ENCODE results near the gene KCNK15. TPM values are rescaled to one million over a fixed set of nuclear protein-coding genes. Genes with fewer than 3 reads are reported as not detected.

The KCNK15 gene
- total RNA-seq, 4 donors from 2014 or later, result 0.26 to 4.4 (median 2.0) TPM

DNA sequence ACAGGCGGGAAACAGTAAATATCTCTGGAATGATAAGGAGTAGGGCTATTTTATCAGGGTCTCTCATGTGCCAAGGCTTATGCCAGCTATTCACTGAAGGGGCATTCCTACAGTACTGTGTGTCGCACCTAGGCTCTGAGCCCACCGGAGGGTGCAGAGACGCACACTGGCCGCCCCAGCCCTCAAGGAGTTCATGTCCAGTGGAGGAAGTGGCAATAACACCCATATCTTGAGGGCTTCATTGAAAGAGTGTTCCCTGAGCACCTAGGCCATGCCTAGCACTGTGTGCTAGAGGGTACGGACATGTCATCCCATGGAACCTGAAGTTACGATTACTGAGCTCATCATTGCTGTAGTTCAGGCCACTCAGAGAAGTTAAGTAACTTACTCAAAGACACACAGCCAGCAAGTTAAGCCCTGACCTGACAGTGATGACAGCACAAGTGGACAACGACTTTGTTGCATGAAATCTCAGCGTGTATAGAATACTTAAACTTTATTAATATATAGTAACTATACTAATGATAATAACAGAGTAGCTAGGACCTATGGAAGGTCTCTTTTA is 21.8 kb upstream of the KCNK15 start:
- Histone ChIP-seq H3K4me3 (no peak overlapping the region), H3K4me1 (peaks cover 0 to 4% of the 10 kb centered on the region in 2 donors), H3K9me3 (no peaks in the 10 kb centered on the region), H3K36me3 (no peaks in the 10 kb centered on the region), H3K27ac (no peak overlapping the region), H3K27me3 (no peaks in the 10 kb centered on the region)
- TF ChIP-seq POLR2A (IDR thresholded peaks at IDR 0.05), result no peak
- TF ChIP-seq, protein P1, sequence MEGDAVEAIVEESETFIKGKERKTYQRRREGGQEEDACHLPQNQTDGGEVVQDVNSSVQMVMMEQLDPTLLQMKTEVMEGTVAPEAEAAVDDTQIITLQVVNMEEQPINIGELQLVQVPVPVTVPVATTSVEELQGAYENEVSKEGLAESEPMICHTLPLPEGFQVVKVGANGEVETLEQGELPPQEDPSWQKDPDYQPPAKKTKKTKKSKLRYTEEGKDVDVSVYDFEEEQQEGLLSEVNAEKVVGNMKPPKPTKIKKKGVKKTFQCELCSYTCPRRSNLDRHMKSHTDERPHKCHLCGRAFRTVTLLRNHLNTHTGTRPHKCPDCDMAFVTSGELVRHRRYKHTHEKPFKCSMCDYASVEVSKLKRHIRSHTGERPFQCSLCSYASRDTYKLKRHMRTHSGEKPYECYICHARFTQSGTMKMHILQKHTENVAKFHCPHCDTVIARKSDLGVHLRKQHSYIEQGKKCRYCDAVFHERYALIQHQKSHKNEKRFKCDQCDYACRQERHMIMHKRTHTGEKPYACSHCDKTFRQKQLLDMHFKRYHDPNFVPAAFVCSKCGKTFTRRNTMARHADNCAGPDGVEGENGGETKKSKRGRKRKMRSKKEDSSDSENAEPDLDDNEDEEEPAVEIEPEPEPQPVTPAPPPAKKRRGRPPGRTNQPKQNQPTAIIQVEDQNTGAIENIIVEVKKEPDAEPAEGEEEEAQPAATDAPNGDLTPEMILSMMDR (IDR thresholded peaks at IDR 0.05), result no peak
- intact Hi-C loops (cut with DNase I; ENCODE audit: low total_unique reads), result no loop called here
- DNase-seq, result no peak

DNA sequence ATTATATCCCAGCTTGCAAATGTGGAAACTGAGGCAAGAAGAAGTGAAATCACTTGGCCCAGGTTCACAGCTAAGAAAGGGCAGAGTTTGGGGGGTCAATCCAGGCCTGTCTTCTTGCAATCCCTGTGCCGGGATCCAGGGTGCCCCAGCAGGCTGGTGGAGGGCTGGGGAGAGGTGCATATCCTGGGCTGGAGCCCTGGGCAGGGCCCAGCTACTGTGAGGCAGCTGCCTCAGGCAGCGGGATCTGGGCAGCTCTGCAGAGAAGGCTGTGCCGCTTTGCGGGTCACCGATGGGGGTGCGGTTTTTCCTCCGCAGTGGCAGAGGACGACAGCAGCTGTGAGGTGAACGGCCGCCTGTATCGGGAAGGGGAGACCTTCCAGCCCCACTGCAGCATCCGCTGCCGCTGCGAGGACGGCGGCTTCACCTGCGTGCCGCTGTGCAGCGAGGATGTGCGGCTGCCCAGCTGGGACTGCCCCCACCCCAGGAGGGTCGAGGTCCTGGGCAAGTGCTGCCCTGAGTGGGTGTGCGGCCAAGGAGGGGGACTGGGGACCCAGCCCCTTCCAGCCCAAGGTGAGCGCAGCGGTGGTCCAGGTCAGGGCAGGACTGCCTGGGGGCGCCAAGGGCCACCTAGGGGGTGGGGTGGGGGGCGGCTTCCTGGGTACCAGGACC is 21.1 kb upstream of the KCNK15 start:
- intact Hi-C loops (cut with DNase I; ENCODE audit: low total_unique reads), result no loop called here
- H3K27me3 ChIP-seq, result no peaks in the 10 kb centered on the region
- no peak for DNase-seq
- peaks cover 0 to 4% of the 10 kb centered on the region in 2 donors for H3K4me1 ChIP-seq
- H3K4me3 ChIP-seq, result no peak overlapping the region
- TF ChIP-seq, protein P1 (IDR thresholded peaks at IDR 0.05), result no peak
- no peak for TF ChIP-seq POLR2A (IDR thresholded peaks at IDR 0.05)
- H3K36me3 ChIP-seq, result no peaks in the 10 kb centered on the region
- no peak overlapping the region for H3K27ac ChIP-seq
- no peaks in the 10 kb centered on the region for H3K9me3 ChIP-seq

DNA sequence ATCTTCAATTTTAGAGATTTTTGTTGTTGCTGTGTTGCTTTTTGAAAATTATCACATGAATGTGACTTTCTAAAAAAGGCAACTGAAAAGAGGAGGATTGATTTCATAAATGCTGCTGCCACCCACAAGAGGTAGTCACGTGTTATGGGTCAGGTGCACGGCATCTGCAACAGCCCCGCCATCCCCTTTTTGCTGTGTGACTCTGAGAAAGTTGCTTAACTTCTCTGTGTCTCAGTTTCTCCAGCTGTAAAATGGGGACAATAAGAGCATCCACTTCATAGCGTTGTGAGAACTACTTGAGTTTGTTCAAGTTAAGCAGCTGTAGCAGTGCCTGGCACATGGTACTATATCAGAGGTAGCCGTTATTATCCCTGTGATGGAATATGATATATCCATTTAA is 19.8 kb upstream of the KCNK15 start:
- Histone ChIP-seq H3K27ac (no peak overlapping the region), H3K27me3 (no peaks in the 10 kb centered on the region), H3K4me1 (peaks cover 0 to under 1% of the 10 kb centered on the region in 2 donors), H3K9me3 (no peaks in the 10 kb centered on the region), H3K4me3 (no peak overlapping the region), H3K36me3 (no peaks in the 10 kb centered on the region)
- intact Hi-C loops (cut with DNase I; ENCODE audit: low total_unique reads), result no loop called here
- DNase-seq, result no peak
- no peak for TF ChIP-seq POLR2A (IDR thresholded peaks at IDR 0.05)
- TF ChIP-seq, protein P1 (IDR thresholded peaks at IDR 0.05), result no peak

DNA sequence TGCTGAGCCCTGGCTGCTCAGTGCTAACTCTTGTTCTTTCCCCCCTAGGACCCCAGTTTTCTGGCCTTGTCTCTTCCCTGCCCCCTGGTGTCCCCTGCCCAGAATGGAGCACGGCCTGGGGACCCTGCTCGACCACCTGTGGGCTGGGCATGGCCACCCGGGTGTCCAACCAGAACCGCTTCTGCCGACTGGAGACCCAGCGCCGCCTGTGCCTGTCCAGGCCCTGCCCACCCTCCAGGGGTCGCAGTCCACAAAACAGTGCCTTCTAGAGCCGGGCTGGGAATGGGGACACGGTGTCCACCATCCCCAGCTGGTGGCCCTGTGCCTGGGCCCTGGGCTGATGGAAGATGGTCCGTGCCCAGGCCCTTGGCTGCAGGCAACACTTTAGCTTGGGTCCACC is 18.6 kb upstream of the KCNK15 start:
- intact Hi-C loops (cut with DNase I; ENCODE audit: low total_unique reads), result no loop called here
- no peak for DNase-seq
- H3K9me3 ChIP-seq, result no peaks in the 10 kb centered on the region
- no peaks in the 10 kb centered on the region for H3K27me3 ChIP-seq
- H3K4me3 ChIP-seq, result no peak overlapping the region
- no peaks in the 10 kb centered on the region for H3K36me3 ChIP-seq
- H3K4me1 ChIP-seq, result no peaks in the 10 kb centered on the region
- TF ChIP-seq POLR2A (IDR thresholded peaks at IDR 0.05), result no peak
- TF ChIP-seq, protein P1 (IDR thresholded peaks at IDR 0.05), result no peak
- no peak overlapping the region for H3K27ac ChIP-seq

DNA sequence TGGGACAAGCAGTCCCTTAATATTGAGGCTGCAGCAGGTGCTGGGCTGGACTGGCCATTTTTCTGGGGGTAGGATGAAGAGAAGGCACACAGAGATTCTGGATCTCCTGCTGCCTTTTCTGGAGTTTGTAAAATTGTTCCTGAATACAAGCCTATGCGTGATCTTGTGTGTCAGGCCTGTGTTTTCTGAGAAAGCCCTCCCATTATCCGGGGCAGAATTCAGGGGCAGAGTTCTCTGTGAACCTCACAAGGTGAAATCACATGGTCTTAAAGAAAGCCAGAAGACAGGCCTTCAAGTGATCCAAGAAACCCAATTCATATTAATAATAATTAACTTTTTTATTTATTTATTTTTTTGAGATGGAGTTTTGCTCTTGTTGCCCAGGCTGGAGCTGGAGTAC is 18.0 kb upstream of the KCNK15 start:
- intact Hi-C loops (cut with DNase I; ENCODE audit: low total_unique reads), result no loop called here
- Histone ChIP-seq H3K9me3 (no peaks in the 10 kb centered on the region), H3K4me1 (no peaks in the 10 kb centered on the region), H3K27me3 (no peaks in the 10 kb centered on the region), H3K36me3 (no peaks in the 10 kb centered on the region), H3K27ac (no peak overlapping the region), H3K4me3 (no peak overlapping the region)
- no peak for TF ChIP-seq POLR2A (IDR thresholded peaks at IDR 0.05)
- TF ChIP-seq, protein P1 (IDR thresholded peaks at IDR 0.05), result no peak
- DNase-seq, result no peak
